ENCODE measurements around the gene DCC. TPM values are rescaled to one million over a fixed set of nuclear protein-coding genes. Genes with fewer than 3 reads are reported as not detected.

The DCC gene
- total RNA-seq, 1 donor from 2014 or later, result 0.24 TPM

DNA sequence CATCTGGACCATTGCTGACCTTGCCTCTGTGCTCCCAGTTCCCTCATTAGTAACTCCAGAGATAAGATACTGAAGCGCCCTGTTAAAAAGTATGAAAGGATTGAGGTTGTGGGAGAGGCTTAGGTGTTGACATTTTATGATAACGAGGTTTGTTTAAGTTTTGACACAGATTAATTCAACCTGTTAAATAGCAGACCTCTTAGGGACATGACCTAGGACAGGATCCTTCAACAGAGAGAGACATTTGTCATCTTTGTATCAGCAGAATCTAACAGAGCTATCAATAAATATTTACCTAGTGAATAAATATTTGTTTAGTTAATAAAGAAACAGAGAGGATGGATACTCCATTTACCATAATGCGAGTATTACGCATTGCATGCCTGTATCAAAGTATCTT is 99.5 kb downstream of the DCC start:
- H3K4me3 Mint-ChIP-seq (ENCODE audit: unreplicated experiment), result no peak overlapping the region
- no peaks in the 10 kb centered on the region for H3K27me3 Mint-ChIP-seq (ENCODE audit: unreplicated experiment)
- no peak overlapping the region for H3K27ac Mint-ChIP-seq (ENCODE audit: unreplicated experiment)
- H3K9me3 Mint-ChIP-seq (ENCODE audit: unreplicated experiment), result peaks cover 3% of the 10 kb centered on the region
- no peaks in the 10 kb centered on the region for H3K36me3 Mint-ChIP-seq (ENCODE audit: unreplicated experiment)
- H3K4me1 Mint-ChIP-seq (ENCODE audit: unreplicated experiment), result no peaks in the 10 kb centered on the region
- TF ChIP-seq, protein P1, sequence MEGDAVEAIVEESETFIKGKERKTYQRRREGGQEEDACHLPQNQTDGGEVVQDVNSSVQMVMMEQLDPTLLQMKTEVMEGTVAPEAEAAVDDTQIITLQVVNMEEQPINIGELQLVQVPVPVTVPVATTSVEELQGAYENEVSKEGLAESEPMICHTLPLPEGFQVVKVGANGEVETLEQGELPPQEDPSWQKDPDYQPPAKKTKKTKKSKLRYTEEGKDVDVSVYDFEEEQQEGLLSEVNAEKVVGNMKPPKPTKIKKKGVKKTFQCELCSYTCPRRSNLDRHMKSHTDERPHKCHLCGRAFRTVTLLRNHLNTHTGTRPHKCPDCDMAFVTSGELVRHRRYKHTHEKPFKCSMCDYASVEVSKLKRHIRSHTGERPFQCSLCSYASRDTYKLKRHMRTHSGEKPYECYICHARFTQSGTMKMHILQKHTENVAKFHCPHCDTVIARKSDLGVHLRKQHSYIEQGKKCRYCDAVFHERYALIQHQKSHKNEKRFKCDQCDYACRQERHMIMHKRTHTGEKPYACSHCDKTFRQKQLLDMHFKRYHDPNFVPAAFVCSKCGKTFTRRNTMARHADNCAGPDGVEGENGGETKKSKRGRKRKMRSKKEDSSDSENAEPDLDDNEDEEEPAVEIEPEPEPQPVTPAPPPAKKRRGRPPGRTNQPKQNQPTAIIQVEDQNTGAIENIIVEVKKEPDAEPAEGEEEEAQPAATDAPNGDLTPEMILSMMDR (IDR thresholded peaks at IDR 0.05), result no peak
- no peak for DNase-seq (ENCODE audit: extremely low spot score, unreplicated experiment)

DNA sequence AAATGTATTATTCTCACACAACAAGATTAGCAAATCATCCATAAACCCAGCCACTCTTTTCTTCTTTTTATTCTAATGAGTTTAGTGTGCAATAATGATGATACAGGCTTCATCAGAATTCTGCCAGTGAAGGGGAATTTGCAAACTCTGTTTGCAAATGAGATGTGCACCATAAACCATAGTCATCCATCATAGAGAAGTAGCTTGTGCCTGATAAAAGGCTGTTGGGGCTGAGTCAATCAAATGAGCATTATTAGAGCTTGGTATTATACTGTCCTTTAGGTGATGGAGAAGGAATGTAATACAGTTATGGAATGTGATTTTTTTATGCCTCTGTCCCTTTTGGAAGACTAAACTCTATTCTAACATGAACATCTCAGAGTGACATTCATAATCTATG is 101.8 kb downstream of the DCC start:
- Mint-ChIP-seq H3K4me3 (ENCODE audit: unreplicated experiment) (no peak overlapping the region), H3K4me1 (ENCODE audit: unreplicated experiment) (no peaks in the 10 kb centered on the region), H3K36me3 (ENCODE audit: unreplicated experiment) (no peaks in the 10 kb centered on the region), H3K9me3 (ENCODE audit: unreplicated experiment) (peaks cover 3% of the 10 kb centered on the region), H3K27me3 (ENCODE audit: unreplicated experiment) (no peaks in the 10 kb centered on the region), H3K27ac (ENCODE audit: unreplicated experiment) (no peak overlapping the region)
- DNase-seq (ENCODE audit: extremely low spot score, unreplicated experiment), result no peak
- TF ChIP-seq, protein P1 (IDR thresholded peaks at IDR 0.05), result no peak

DNA sequence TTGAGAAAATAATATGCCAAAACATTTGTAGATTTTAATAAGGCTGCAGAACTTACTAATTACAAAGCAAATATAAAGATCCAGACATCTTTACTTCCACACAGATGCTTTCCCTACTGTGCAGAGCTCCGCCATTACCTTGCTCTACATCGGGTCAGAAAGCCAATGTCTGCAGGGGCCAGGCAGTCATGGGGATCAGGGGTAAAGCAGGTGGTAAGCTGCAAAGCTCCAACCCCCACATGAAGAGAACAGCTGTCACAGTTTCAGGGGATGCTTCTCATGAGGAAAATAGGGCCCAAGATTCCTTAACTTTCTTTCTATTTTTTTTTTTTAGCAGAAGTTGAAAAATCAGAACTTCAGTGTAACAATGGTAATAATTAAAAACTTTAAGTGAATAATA is 102.7 kb downstream of the DCC start:
- Mint-ChIP-seq H3K9me3 (ENCODE audit: unreplicated experiment) (peaks cover 11% of the 10 kb centered on the region), H3K27ac (ENCODE audit: unreplicated experiment) (no peak overlapping the region), H3K4me3 (ENCODE audit: unreplicated experiment) (no peak overlapping the region), H3K27me3 (ENCODE audit: unreplicated experiment) (no peaks in the 10 kb centered on the region), H3K4me1 (ENCODE audit: unreplicated experiment) (no peaks in the 10 kb centered on the region), H3K36me3 (ENCODE audit: unreplicated experiment) (no peaks in the 10 kb centered on the region)
- TF ChIP-seq, protein P1 (IDR thresholded peaks at IDR 0.05), result no peak
- no peak for DNase-seq (ENCODE audit: extremely low spot score, unreplicated experiment)

DNA sequence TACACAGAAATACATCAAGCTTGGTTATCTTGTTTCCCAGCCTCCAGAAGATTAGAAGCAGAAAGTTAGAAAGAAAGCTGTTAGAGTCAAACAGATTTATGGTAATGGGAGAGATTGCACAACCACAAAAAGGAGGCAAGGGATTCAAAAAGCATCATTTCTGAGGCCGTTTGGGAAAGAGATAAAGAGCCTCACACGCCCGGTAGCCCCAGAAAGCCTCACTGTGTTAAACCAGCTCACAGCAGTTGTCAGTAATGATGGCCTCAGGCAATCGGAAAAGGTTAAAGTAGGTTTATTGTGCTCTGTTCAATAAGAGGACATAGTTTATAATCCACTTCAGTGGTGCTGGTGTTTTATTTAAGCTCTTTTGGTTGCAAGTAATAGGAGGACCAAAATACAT is 111.3 kb downstream of the DCC start:
- TF ChIP-seq, protein P1 (IDR thresholded peaks at IDR 0.05), result no peak
- DNase-seq (ENCODE audit: extremely low spot score, unreplicated experiment), result no peak
- no peak overlapping the region for H3K27ac Mint-ChIP-seq (ENCODE audit: unreplicated experiment)
- no peaks in the 10 kb centered on the region for H3K27me3 Mint-ChIP-seq (ENCODE audit: unreplicated experiment)
- H3K4me1 Mint-ChIP-seq (ENCODE audit: unreplicated experiment), result no peaks in the 10 kb centered on the region
- H3K9me3 Mint-ChIP-seq (ENCODE audit: unreplicated experiment), result peaks cover 25% of the 10 kb centered on the region
- H3K4me3 Mint-ChIP-seq (ENCODE audit: unreplicated experiment), result no peak overlapping the region
- H3K36me3 Mint-ChIP-seq (ENCODE audit: unreplicated experiment), result no peaks in the 10 kb centered on the region

DNA sequence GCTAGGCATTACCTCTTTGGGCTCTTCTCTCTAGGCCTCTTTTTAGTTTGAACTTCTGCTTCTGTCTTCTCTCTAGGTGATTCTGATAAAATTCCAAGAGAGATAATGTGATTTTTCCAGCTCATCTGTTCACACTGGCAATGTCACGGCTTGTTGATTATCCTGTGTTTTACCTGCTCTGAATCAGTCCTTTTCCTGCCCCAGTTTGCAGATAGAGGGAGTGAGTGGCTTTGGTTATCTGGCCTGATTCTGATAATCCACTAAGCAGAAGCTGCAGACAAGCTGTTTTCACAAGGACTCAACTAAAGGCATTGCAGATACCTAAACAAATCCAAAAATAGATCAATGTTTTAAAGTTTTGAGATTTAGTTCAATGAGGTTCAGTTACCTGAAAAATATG is 111.9 kb downstream of the DCC start:
- no peaks in the 10 kb centered on the region for H3K4me1 Mint-ChIP-seq (ENCODE audit: unreplicated experiment)
- H3K9me3 Mint-ChIP-seq (ENCODE audit: unreplicated experiment), result peaks cover 21% of the 10 kb centered on the region
- no peak for DNase-seq (ENCODE audit: extremely low spot score, unreplicated experiment)
- no peaks in the 10 kb centered on the region for H3K27me3 Mint-ChIP-seq (ENCODE audit: unreplicated experiment)
- no peaks in the 10 kb centered on the region for H3K36me3 Mint-ChIP-seq (ENCODE audit: unreplicated experiment)
- no peak overlapping the region for H3K4me3 Mint-ChIP-seq (ENCODE audit: unreplicated experiment)
- H3K27ac Mint-ChIP-seq (ENCODE audit: unreplicated experiment), result no peak overlapping the region
- TF ChIP-seq, protein P1 (IDR thresholded peaks at IDR 0.05), result no peak
